MM.1S (cell line): ENCODE data around the gene AHSG.

Source experiments
- EZH2phosphoT487 ChIP-seq: fragments of 300-600 bp; sonication (generic); IDR thresholded peaks from 2 replicates; pipeline ENCODE4 v1.6.1; 2018; ENCODE audit warnings: antibody characterized with exemption, low read length
- TF ChIP-seq, protein P1 (sequence below): fragments of 300-600 bp; sonication (generic); IDR thresholded peaks from 2 replicates; pipeline ENCODE4 v1.5.1; 2016; ENCODE audit warnings: antibody characterized with exemption, low read length, mixed read lengths

GRCh38 chr3:186628756-186629155 lies 15.9 kb downstream of the AHSG start:
- TF ChIP-seq, protein P1, sequence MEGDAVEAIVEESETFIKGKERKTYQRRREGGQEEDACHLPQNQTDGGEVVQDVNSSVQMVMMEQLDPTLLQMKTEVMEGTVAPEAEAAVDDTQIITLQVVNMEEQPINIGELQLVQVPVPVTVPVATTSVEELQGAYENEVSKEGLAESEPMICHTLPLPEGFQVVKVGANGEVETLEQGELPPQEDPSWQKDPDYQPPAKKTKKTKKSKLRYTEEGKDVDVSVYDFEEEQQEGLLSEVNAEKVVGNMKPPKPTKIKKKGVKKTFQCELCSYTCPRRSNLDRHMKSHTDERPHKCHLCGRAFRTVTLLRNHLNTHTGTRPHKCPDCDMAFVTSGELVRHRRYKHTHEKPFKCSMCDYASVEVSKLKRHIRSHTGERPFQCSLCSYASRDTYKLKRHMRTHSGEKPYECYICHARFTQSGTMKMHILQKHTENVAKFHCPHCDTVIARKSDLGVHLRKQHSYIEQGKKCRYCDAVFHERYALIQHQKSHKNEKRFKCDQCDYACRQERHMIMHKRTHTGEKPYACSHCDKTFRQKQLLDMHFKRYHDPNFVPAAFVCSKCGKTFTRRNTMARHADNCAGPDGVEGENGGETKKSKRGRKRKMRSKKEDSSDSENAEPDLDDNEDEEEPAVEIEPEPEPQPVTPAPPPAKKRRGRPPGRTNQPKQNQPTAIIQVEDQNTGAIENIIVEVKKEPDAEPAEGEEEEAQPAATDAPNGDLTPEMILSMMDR, result no peak
- TF ChIP-seq EZH2phosphoT487, result no peak
